NCI-H2227 (cell line): ENCODE data around the gene HOXC10.

Source experiments
- DNase-seq: peaks from one replicate; lab custom pipeline; 2025; ENCODE audit not compliant: unreplicated experiment; lab: John Stamatoyannopoulos, UW

HOXC10 gene

DNA sequence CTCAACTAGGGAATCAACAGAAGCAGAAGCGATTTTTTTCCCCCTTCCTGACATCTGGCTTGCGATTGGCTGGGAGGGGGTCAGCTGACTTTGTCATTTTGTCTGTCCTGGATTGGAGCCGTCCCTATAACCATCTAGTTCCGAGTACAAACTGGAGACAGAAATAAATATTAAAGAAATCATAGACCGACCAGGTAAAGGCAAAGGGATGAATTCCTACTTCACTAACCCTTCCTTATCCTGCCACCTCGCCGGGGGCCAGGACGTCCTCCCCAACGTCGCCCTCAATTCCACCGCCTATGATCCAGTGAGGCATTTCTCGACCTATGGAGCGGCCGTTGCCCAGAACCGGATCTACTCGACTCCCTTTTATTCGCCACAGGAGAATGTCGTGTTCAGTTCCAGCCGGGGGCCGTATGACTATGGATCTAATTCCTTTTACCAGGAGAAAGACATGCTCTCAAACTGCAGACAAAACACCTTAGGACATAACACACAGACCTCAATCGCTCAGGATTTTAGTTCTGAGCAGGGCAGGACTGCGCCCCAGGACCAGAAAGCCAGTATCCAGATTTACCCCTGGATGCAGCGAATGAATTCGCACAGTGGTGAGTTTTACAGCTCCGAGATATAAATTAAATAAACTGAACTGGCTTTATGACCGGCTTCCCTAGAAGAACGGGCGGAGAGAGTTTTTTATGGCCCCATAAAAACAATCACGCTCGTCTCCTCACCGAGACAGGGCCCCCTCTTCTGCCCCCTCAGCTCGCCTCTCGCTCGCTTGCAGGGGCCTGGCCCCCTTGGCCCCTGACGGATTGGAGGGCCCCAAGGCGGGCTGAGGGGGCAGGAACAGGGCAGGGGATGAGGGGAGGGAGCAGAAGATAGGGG is 43.6 kb downstream of the HOXC10 start, which contains the start of gene HOXC6:
TSS of gene HOXC6 (plus strand) at position 127 of the 888 bp plus-strand sequence. CDS start at position 209, 82 bp downstream.
- DNase-seq, result peak; percentile 37

GRCh38 chr12:54029529-54030441 is 44.8 kb downstream of the HOXC10 start:
- DNase-seq, result no peak

GRCh38 chr12:54030442-54030801 is 45.5 kb downstream of the HOXC10 start:
- no peak for DNase-seq

DNA sequence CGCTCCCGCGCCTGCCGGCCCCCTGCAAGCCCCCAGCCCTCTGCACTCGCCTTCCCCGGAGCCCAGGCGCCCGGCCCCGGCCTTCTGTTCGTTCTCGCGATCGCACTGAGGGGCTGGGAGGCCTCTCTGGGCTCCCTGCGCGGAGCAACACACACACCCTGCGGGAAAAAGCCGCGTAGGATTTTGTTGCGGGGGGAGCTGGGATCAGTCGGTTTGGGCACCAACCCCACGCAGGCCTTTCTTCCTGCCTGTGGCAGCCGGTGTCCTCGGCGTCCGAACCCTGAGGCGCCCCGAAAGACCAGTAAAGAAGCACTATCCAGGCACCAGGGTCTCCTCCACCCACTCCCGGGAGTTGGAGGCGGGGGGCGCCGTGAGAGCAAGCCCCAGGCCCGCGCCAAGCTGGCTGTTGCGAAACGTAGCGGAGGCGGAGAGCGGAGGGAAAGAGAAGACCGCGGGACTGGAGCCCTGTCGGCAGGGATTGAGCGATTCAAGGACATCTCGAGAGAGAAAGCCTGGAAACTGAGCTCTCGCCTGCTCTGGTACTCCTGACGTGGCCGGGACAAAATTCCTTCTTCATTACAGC is 46.0 kb downstream of the HOXC10 start:
- DNase-seq, result no peak

GRCh38 chr12:54031480-54031879 is 46.5 kb downstream of the HOXC10 start:
- no peak for DNase-seq

DNA sequence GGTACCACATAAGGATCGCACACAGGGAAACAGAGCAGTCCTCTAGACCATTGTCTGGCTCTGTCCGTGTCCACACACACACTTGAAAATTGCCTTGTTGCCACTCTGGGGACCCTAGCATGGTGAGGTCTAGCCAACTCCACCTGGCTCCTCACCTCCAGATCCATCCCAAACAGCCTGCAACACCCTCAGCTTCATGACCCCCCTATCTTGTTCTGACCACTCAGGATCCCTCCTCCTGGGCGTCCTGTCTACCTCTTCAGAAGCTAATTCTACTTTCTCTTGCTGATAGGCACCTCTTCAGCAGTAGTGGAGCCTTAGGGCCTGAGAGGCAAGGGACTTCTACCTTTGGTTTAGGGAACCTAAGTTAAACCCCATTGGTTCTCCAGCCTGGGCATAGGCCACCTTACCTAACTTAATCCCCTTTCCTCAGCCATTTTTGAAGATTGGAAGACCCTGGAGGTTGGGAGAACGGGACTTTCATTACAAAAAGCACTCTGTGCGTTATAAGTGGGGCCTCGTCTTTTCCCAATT is 47.2 kb downstream of the HOXC10 start:
- DNase-seq, result no peak

GRCh38 chr12:54032627-54033100 is 47.7 kb downstream of the HOXC10 start, which contains the start of gene HOXC5:
Gene HOXC5, plus strand, starts transcription at chr12:54033050. Its CDS starts 73 bp downstream, at chr12:54033123.
- peak; percentile 79 for DNase-seq

- DNase-seq, result peak; percentile 28
These were observed 48.4 kb downstream of the HOXC10 start for GRCh38 chr12:54033106-54033979.

DNA sequence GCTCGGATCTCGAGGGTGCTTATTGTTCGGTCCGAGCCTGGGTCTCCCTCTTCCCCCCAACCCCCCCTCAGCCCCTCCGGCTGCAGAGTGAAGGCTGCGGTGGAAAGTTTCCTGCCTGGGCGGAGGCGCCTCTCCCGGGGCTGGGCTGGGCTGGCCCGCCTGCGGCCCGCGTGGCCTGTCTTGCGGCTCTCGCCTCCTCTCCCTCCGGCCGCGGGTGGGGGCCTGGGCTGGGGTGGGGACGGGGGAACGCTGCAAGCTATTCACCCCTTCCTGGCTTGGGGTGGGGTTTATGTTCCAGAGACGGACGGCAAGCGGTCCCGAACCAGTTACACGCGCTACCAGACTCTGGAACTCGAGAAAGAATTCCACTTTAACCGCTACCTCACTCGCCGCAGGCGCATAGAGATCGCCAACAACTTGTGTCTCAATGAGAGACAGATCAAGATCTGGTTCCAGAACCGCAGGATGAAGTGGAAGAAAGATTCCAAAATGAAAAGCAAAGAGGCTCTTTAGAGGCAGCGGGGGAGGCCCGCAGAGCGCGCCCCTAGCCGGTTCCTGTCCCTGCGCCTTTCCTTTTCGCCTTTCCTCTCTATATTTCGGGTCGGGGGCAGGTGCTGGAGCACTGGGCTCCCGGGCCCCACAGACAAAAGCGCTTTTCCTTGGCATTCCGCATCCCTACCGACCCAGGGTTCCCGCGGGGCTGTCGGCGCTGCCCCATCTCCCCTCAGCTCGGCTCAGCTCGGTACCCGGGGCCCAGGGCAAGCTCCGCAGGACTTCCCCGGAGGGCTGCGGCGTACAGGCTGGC is 49.2 kb downstream of the HOXC10 start:
- no peak for DNase-seq

DNA sequence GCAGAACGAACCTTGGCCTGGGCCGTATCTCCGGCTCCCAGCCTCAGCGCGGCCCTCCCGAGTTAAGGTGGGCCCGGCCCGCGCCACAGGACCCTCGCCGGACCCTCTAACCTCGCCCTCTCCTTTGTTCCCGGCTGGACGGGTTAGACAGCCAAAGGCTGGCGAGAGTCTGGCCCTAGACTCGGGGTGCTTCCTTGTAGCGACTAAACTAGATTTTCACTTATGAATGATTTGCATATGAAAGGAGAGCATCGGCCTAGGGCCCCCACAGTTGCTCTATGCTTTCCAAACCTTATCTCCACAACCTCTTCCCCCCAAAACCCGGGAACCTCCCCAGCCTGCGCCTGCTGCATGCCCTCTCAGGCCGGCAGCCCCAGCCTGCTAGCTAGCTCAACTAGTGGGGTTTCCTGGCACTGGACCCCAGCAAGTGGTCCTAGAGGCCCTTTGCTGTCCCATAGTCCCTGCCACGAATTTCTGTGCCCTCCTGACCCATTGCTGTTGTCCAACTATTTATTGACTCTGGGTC is 49.9 kb downstream of the HOXC10 start:
- no peak for DNase-seq

DNA sequence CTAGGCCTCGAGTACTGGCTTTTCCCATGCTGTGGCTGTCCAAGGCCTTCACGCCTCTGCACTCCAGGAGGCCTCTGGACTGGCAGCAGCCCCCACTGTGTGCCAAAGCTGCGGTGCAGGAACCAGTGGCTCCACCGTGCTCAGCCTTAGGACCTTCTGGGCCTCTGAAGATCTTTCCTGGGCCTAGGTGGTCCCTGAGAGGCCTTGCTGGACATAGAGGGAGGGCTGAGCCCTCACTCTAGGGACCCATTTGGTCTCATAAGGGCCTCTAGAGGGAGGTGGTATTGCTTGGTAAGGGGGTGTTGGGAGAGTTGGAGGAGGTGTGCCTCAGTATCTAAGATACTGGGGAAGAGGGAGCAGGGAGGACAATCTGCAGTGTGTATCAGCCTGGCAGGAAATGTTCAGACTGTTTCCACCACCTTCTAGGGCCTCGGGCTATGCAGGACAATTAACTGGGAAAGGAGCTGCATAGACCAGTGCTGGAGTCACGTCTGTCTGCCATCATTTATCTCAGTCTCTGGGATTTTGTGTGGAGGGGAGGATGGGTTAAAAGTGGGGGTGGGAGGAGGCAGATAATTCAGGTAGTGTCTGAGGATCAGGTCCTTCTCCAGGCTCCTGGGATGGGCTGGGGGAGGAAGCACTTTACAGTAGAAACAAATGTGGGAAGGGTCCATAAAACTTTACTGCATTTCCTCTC is 50.8 kb downstream of the HOXC10 start:
- DNase-seq, result no peak

- no peak for DNase-seq
These were observed 51.8 kb downstream of the HOXC10 start for GRCh38 chr12:54036620-54037359.

- DNase-seq, result no peak
These were observed 52.7 kb downstream of the HOXC10 start for GRCh38 chr12:54037360-54038283.

GRCh38 chr12:54038284-54038870 is 53.4 kb downstream of the HOXC10 start:
- no peak for DNase-seq

GRCh38 chr12:54038871-54039414 is 54.0 kb downstream of the HOXC10 start:
- DNase-seq, result no peak
